ENCODE data around the gene PCLO.

- TF ChIP-seq CTCF (IDR thresholded peaks at IDR 0.05) (no peak), E2F5 (CRISPR knock-in tag; IDR thresholded peaks at IDR 0.05) (no peak), NFYB (CRISPR knock-in tag; conservative IDR thresholded peaks at IDR 0.05; ENCODE audit: low read depth) (no peak), TP53 (CRISPR knock-in tag; IDR thresholded peaks at IDR 0.05) (no peak), SP1 (CRISPR knock-in tag; conservative IDR thresholded peaks at IDR 0.05) (no peak), HMGA2 (CRISPR knock-in tag; IDR thresholded peaks at IDR 0.05) (no peak), IRF2 (CRISPR knock-in tag; IDR thresholded peaks at IDR 0.05; ENCODE audit: borderline replicate concordance, low read depth) (no peak), FOXJ3 (CRISPR knock-in tag; IDR thresholded peaks at IDR 0.05; ENCODE audit: borderline replicate concordance) (no peak), ZBTB21 (CRISPR knock-in tag; IDR thresholded peaks at IDR 0.05; ENCODE audit: borderline replicate concordance) (no peak)
- TF ChIP-seq, protein P1, sequence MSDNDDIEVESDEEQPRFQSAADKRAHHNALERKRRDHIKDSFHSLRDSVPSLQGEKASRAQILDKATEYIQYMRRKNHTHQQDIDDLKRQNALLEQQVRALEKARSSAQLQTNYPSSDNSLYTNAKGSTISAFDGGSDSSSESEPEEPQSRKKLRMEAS (CRISPR knock-in tag; IDR thresholded peaks at IDR 0.05) = no peak
- TF ChIP-seq, protein P2, sequence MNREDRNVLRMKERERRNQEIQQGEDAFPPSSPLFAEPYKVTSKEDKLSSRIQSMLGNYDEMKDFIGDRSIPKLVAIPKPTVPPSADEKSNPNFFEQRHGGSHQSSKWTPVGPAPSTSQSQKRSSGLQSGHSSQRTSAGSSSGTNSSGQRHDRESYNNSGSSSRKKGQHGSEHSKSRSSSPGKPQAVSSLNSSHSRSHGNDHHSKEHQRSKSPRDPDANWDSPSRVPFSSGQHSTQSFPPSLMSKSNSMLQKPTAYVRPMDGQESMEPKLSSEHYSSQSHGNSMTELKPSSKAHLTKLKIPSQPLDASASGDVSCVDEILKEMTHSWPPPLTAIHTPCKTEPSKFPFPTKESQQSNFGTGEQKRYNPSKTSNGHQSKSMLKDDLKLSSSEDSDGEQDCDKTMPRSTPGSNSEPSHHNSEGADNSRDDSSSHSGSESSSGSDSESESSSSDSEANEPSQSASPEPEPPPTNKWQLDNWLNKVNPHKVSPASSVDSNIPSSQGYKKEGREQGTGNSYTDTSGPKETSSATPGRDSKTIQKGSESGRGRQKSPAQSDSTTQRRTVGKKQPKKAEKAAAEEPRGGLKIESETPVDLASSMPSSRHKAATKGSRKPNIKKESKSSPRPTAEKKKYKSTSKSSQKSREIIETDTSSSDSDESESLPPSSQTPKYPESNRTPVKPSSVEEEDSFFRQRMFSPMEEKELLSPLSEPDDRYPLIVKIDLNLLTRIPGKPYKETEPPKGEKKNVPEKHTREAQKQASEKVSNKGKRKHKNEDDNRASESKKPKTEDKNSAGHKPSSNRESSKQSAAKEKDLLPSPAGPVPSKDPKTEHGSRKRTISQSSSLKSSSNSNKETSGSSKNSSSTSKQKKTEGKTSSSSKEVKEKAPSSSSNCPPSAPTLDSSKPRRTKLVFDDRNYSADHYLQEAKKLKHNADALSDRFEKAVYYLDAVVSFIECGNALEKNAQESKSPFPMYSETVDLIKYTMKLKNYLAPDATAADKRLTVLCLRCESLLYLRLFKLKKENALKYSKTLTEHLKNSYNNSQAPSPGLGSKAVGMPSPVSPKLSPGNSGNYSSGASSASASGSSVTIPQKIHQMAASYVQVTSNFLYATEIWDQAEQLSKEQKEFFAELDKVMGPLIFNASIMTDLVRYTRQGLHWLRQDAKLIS (CRISPR knock-in tag; IDR thresholded peaks at IDR 0.05; ENCODE audit: borderline replicate concordance) = no peak
- TF ChIP-seq, protein P3, sequence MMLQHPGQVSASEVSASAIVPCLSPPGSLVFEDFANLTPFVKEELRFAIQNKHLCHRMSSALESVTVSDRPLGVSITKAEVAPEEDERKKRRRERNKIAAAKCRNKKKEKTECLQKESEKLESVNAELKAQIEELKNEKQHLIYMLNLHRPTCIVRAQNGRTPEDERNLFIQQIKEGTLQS (CRISPR knock-in tag; conservative IDR thresholded peaks at IDR 0.05) = no peak
- TF ChIP-seq, protein P4, sequence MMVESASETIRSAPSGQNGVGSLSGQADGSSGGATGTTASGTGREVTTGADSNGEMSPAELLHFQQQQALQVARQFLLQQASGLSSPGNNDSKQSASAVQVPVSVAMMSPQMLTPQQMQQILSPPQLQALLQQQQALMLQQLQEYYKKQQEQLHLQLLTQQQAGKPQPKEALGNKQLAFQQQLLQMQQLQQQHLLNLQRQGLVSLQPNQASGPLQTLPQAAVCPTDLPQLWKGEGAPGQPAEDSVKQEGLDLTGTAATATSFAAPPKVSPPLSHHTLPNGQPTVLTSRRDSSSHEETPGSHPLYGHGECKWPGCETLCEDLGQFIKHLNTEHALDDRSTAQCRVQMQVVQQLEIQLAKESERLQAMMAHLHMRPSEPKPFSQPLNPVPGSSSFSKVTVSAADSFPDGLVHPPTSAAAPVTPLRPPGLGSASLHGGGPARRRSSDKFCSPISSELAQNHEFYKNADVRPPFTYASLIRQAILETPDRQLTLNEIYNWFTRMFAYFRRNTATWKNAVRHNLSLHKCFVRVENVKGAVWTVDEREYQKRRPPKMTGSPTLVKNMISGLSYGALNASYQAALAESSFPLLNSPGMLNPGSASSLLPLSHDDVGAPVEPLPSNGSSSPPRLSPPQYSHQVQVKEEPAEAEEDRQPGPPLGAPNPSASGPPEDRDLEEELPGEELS (CRISPR knock-in tag; IDR thresholded peaks at IDR 0.05) = no peak
These were observed 13.9 kb downstream of the PCLO start for GRCh38 chr7:83148776-83149175.

All from WTC11 (cell line).